ENCODE measurements around the gene DLST.
A peak's percentile ranks its signal among the peaks of the same experiment; 100 is the strongest.

Gene DLST

GRCh38 chr14:74867673-74868072 is 14.0 kb upstream of the DLST start:
- Mint-ChIP-seq H3K4me3 (no peak overlapping the region), H3K27ac (peak overlapping the region; percentile 68), H3K27me3 (peaks cover 11% of the 10 kb centered on the region), H3K4me1 (peaks cover 19% of the 10 kb centered on the region), H3K36me3 (no peaks in the 10 kb centered on the region), H3K9me3 (no peaks in the 10 kb centered on the region)
- CTCF ChIA-PET, result interaction anchor here (1.0 to 3.7 kb wide), 8 partner anchors 9 to 428 kb away, joined by 3 to 22 read pairs (median 4); no protein-coding TSS in a partner anchor
- DNase-seq, result peak; percentile 72

GRCh38 chr14:74868739-74869138 is 13.0 kb upstream of the DLST start:
- no peaks in the 10 kb centered on the region for H3K9me3 Mint-ChIP-seq
- no peak overlapping the region for H3K27ac Mint-ChIP-seq
- H3K27me3 Mint-ChIP-seq, result peaks cover 4% of the 10 kb centered on the region
- H3K4me1 Mint-ChIP-seq, result peaks cover 20% of the 10 kb centered on the region
- CTCF ChIA-PET, result interaction anchor here (0.8 to 3.7 kb wide), 7 partner anchors 8 to 220 kb away, joined by 3 to 22 read pairs (median 4); no protein-coding TSS in a partner anchor
- no peak overlapping the region for H3K4me3 Mint-ChIP-seq
- no peaks in the 10 kb centered on the region for H3K36me3 Mint-ChIP-seq
- DNase-seq, result no peak

- H3K36me3 Mint-ChIP-seq, result no peaks in the 10 kb centered on the region
- no peak overlapping the region for H3K4me3 Mint-ChIP-seq
- CTCF ChIA-PET, result interaction anchor here (1.5 to 6.9 kb wide), 4 partner anchors 10 to 34 kb away, joined by 3 to 46 read pairs (median 8); no protein-coding TSS in a partner anchor
- H3K9me3 Mint-ChIP-seq, result no peaks in the 10 kb centered on the region
- peaks cover 32% of the 10 kb centered on the region for H3K4me1 Mint-ChIP-seq
- DNase-seq, result no peak
- H3K27me3 Mint-ChIP-seq, result peaks cover 3% of the 10 kb centered on the region
- no peak overlapping the region for H3K27ac Mint-ChIP-seq
These were observed 9.9 kb upstream of the DLST start for GRCh38 chr14:74871819-74872218.

DNA sequence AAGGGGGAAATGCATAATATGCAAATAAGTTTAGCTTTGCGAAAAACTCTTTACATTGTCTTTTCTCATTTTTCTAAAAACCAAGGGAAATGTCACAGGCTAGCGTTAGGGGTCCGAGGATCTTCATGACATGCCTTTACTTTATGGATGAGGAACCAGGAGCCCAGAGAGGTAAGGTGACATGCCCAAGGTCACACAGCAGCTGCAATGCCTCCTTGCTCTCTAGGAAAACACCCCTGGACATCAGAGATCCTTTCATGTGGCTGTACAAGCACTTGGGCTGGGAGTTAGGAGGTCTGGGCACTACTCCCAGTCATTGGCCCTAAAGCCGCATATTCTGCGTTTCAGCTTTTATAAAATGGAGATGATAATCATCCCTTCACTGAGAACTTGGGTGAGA is 6.5 kb upstream of the DLST start:
- no peaks in the 10 kb centered on the region for H3K9me3 Mint-ChIP-seq
- peaks cover 20% of the 10 kb centered on the region for H3K4me1 Mint-ChIP-seq
- CTCF ChIA-PET, result interaction anchor here (6.9 kb wide), 1 partner anchor 14 kb away, joined by 46 read pairs; no protein-coding TSS in a partner anchor
- DNase-seq, result no peak
- H3K27ac Mint-ChIP-seq, result no peak overlapping the region
- no peak overlapping the region for H3K4me3 Mint-ChIP-seq
- H3K36me3 Mint-ChIP-seq, result no peaks in the 10 kb centered on the region
- H3K27me3 Mint-ChIP-seq, result peaks cover 3% of the 10 kb centered on the region

GRCh38 chr14:74875941-74876913 is 5.5 kb upstream of the DLST start, which contains the start of gene PROX2:
Gene PROX2, minus strand, starts transcription at chr14:74876145. Its CDS starts 12,311 bp downstream, at chr14:74863834.
- Mint-ChIP-seq H3K36me3 (no peaks in the 10 kb centered on the region), H3K9me3 (no peaks in the 10 kb centered on the region), H3K27ac (peak within 1 kb of the TSS; percentile 15), H3K27me3 (peaks cover 3% of the 10 kb centered on the region), H3K4me3 (no peak within 1 kb of the TSS), H3K4me1 (peaks cover 28% of the 10 kb centered on the region)
- DNase-seq, result peak; percentile 39
- CTCF ChIA-PET, result interaction anchor here (0.7 to 6.9 kb wide), 7 partner anchors 9 to 212 kb away, joined by 3 to 46 read pairs (median 4); no protein-coding TSS in a partner anchor

DNA sequence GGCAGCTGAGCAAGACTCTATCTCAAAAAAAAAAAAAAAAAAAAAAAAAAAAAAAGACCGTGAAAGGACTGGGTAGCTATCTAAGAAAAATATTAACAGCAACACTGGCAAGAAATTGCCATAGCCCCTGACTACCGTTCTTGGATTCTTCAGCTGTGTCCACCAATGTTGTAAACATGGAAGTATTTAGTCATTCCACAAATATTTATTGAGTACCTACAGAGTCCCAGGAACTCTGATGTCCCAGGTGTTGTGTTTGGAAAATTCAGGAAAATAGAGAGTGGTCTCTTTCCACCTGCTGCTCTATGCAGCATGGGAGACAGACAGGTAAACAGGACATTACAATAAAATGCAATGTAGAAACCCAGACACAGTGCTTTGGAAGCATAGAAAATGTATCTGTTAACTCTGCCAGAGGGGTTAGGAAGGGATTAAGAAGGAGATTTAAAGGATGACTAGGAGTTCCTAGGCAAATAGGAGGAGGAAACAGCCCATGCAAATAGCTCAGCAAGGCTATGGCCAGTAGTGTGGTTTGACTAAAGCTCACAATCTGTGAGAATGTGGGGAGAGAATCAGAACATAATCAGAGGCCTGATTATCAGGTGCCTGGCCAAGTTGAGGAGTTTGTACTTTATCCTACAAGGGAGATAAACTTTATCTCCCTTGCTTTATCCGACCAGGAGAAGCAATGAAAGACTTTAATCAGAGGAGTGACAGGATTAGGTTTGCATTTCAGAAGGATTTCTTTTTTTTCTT is 2.1 kb upstream of the DLST start:
- H3K36me3 Mint-ChIP-seq, result peaks cover 18% of the 10 kb centered on the region
- no peaks in the 10 kb centered on the region for H3K9me3 Mint-ChIP-seq
- no peak overlapping the region for H3K27ac Mint-ChIP-seq
- H3K27me3 Mint-ChIP-seq, result no peaks in the 10 kb centered on the region
- CTCF ChIA-PET, result interaction anchor here (1.0 to 5.1 kb wide), 10 partner anchors 11 to 268 kb away, joined by 3 to 44 read pairs (median 4); partner anchors contain the start of gene LTBP2
- DNase-seq, result no peak
- H3K4me3 Mint-ChIP-seq, result no peak overlapping the region
- H3K4me1 Mint-ChIP-seq, result peaks cover 50% of the 10 kb centered on the region

DNA sequence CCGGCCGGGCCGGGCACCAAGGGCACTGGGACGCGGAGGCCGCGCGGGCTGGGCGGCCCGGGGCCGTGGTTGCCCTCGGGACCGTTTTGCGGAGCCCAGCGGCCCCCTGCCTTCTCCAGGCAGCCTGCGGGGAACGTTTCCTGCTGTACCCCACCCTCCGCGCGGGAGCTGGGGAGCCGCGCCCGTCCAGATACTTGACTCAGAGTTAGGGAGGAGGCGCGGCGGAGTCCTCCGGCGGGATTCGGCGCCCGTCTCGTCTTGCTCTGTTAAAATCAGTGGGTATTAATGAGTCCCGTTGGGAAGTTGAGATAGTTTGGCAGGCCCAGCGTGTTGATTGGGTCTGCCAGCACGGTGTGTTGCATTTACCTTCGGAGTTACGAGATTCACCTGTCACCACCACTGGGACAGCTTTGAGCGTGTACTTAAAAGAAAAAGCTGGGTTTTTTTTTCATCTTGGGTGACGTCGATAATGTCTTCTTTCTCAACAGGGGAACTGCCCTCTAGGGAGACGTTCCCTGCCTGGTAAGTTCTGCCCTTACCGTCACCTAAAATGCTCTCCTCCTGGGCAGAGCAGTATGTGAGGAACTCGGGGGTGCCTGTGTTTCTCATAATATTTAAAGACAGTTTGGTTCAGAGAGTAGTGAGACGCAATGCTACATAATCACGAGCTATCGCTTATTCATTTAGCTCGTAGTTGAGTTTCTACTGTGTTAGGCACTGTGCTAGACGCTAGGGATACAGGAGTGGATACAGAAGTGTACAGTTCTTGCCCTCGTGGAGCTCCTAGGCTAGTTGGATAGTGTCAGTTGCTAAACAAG is 596 bp downstream of the DLST start:
- CTCF ChIA-PET, result interaction anchor here (0.5 to 5.6 kb wide), 9 partner anchors 10 to 974 kb away, joined by 3 to 44 read pairs (median 3); no protein-coding TSS in a partner anchor
- Mint-ChIP-seq H3K4me3 (peak overlapping the region; percentile 99), H3K27me3 (no peaks in the 10 kb centered on the region), H3K4me1 (peaks cover 55% of the 10 kb centered on the region), H3K27ac (peak overlapping the region; percentile 99), H3K36me3 (peaks cover 31% of the 10 kb centered on the region), H3K9me3 (no peaks in the 10 kb centered on the region)
- peak; percentile 72 for DNase-seq

- Mint-ChIP-seq H3K4me3 (no peak overlapping the region), H3K27me3 (no peaks in the 10 kb centered on the region), H3K4me1 (peaks cover 60% of the 10 kb centered on the region), H3K36me3 (peaks cover 56% of the 10 kb centered on the region), H3K27ac (no peak overlapping the region), H3K9me3 (no peaks in the 10 kb centered on the region)
- CTCF ChIA-PET, result interaction anchor here (3.8 to 5.6 kb wide), 2 partner anchors 20 to 25 kb away, joined by 20 to 44 read pairs; no protein-coding TSS in a partner anchor
- no peak for DNase-seq
These were observed 4.3 kb downstream of the DLST start for GRCh38 chr14:74886001-74886400.

DNA sequence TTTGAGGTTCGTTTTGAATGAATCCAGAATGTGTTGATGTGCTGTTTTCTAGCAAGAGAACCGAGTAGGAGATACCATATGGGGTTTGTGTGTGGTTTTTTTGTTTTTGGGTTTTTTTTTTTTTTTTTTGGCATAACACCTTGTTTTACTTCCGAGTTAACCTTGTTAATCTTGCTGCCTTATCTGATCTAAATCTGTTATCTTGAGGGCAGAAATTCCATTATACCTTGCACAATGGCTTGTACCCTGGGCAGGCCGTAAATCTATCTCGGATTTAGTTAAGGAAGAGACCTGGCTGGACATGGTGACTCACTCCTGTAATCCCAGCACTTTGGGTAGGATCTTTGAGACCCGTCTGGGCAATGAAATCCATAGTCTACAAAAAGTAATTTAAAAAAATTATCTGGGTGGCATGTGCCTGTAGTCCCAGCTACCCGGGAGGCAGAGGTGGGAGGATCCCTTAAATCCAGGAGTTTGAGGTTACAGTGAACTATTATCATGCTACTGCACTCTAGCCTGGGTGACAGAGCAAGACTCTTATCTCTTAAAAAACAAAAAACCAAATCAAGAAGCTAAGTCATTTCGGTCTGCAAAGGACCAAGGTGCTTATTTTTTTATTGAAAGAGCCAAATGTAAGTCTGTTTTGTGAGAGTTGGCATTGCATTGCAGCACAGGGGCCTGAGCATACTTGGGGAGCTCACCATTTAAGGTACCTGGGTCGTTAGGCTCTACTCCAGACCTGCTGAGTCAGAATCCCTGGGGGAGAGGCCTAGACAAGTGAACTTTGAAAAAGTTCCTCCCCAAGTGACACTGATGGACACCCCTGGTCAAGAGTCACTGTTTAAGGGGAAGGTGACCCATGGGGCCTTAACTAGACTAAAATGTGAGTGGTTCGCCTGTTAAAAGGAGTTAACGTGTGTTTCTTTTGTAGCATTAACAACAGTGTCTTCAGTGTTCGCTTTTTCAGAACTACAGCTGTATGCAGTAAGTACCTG is 6.7 kb downstream of the DLST start:
- DNase-seq, result no peak
- CTCF ChIA-PET, result interaction anchor here (0.7 to 1.6 kb wide), 5 partner anchors 20 to 87 kb away, joined by 3 to 6 read pairs (median 3); no protein-coding TSS in a partner anchor
- H3K4me1 Mint-ChIP-seq, result peaks cover 44% of the 10 kb centered on the region
- H3K9me3 Mint-ChIP-seq, result no peaks in the 10 kb centered on the region
- no peaks in the 10 kb centered on the region for H3K27me3 Mint-ChIP-seq
- H3K4me3 Mint-ChIP-seq, result no peak overlapping the region
- peak overlapping the region; percentile 50 for H3K27ac Mint-ChIP-seq
- H3K36me3 Mint-ChIP-seq, result peaks cover 67% of the 10 kb centered on the region

- DNase-seq, result no peak
- H3K27ac Mint-ChIP-seq, result no peak overlapping the region
- no peaks in the 10 kb centered on the region for H3K9me3 Mint-ChIP-seq
- peaks cover 69% of the 10 kb centered on the region for H3K36me3 Mint-ChIP-seq
- no peaks in the 10 kb centered on the region for H3K27me3 Mint-ChIP-seq
- CTCF ChIA-PET, result interaction anchor here (0.6 to 3.1 kb wide), 4 partner anchors 11 to 29 kb away, joined by 3 to 17 read pairs (median 4); no protein-coding TSS in a partner anchor
- H3K4me3 Mint-ChIP-seq, result no peak overlapping the region
- H3K4me1 Mint-ChIP-seq, result peaks cover 26% of the 10 kb centered on the region
These were observed 8.5 kb downstream of the DLST start for GRCh38 chr14:74890262-74890661.

GRCh38 chr14:74891870-74892269 is 10.2 kb downstream of the DLST start:
- Mint-ChIP-seq H3K27ac (no peak overlapping the region), H3K27me3 (no peaks in the 10 kb centered on the region), H3K4me3 (no peak overlapping the region), H3K9me3 (no peaks in the 10 kb centered on the region), H3K4me1 (peaks cover 11% of the 10 kb centered on the region), H3K36me3 (peaks cover 71% of the 10 kb centered on the region)
- DNase-seq, result no peak
- CTCF ChIA-PET, result interaction anchor here (1.0 to 3.9 kb wide), 3 partner anchors 9 to 30 kb away, joined by 3 to 32 read pairs (median 17); no protein-coding TSS in a partner anchor

DNA sequence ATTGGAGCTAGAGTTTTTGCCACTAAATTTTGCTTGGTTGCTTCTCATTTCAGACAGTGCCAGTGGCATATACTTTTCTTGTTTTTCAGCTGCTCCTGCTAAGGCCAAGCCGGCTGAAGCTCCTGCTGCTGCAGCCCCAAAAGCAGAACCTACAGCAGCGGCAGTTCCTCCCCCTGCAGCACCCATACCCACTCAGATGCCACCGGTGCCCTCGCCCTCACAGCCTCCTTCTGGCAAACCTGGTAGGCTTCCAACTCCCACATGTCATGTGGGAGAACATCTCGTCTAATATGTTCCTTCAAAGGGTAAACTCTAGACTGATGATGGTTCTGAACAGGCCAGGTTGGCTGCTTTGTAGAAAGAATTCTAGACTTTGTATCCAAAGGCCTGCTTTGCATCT is 11.0 kb downstream of the DLST start:
- no peaks in the 10 kb centered on the region for H3K27me3 Mint-ChIP-seq
- DNase-seq, result no peak
- H3K4me3 Mint-ChIP-seq, result no peak overlapping the region
- H3K36me3 Mint-ChIP-seq, result peaks cover 79% of the 10 kb centered on the region
- peak overlapping the region; percentile 21 for H3K27ac Mint-ChIP-seq
- no peaks in the 10 kb centered on the region for H3K9me3 Mint-ChIP-seq
- peaks cover 8% of the 10 kb centered on the region for H3K4me1 Mint-ChIP-seq
- CTCF ChIA-PET, result interaction anchor here (0.5 to 5.7 kb wide), 5 partner anchors 10 to 670 kb away, joined by 3 to 38 read pairs (median 3); no protein-coding TSS in a partner anchor
